CD4-positive, alpha-beta memory T cell (primary cell): ENCODE measurements around the gene ZFYVE9. TPM values are rescaled to one million over a fixed set of nuclear protein-coding genes. Genes with fewer than 3 reads are reported as not detected.

ENCODE experiments used
- CTCF ChIA-PET: fragments of 350-600 bp; sonication (Branson Sonifier 250); formaldehyde crosslinking; loops from one replicate; lab custom pipeline; 2021; ENCODE audit warnings: inconsistent platforms; ENCODE audit not compliant: partially characterized antibody; lab: Charles Lee
- POLR2A ChIA-PET: fragments of 350-600 bp; sonication (Branson Sonifier 250); formaldehyde crosslinking; loops from one replicate; lab custom pipeline; 2021; ENCODE audit not compliant: partially characterized antibody; lab: Charles Lee
- DNase-seq, 5 donors: peaks; one replicate each; pipeline versions ENCODE4 v3.0.0 to v3.0.0-alpha.2; 2020 to 2022; ENCODE audit warnings: mixed read lengths in 1 of 5
- H3K27ac ChIP-seq: one replicate; pipeline ENCODE4 v1.7.0; 2013; ENCODE audit warnings: low read depth, low read length
- H3K27me3 ChIP-seq: 2 replicates; pipeline ENCODE4 v1.7.0; 2013; ENCODE audit warnings: mild to moderate bottlenecking, low read length, moderate library complexity; ENCODE audit not compliant: insufficient read depth
- H3K36me3 ChIP-seq: 2 replicates; pipeline ENCODE4 v1.7.0; 2013; ENCODE audit warnings: mild to moderate bottlenecking, low read length, moderate library complexity; ENCODE audit not compliant: insufficient read depth
- H3K4me1 ChIP-seq: 2 replicates; pipeline ENCODE4 v1.7.0; 2013; ENCODE audit warnings: mild to moderate bottlenecking, low read length, moderate library complexity; ENCODE audit not compliant: insufficient read depth
- H3K4me3 ChIP-seq, 2 donors: one replicate each; pipeline ENCODE4 v1.7.0; 2013; ENCODE audit warnings: low read length in 2 of 2, mild to moderate bottlenecking in 1 of 2
- H3K9me3 ChIP-seq, 2 donors: one replicate each; pipeline ENCODE4 v1.7.0; 2013; ENCODE audit warnings: low read length in 2 of 2, control low read depth in 1 of 2; ENCODE audit not compliant: control insufficient read depth in 1 of 2
- H3K27ac Mint-ChIP-seq, 7 donors: one replicate each; pipeline ENCODE4 v1.8.0; 2020 to 2021; ENCODE audit warnings: mixed read lengths in 7 of 7, mild to moderate bottlenecking in 6 of 7, inconsistent platforms in 3 of 7, moderate library complexity in 3 of 7
- H3K27me3 Mint-ChIP-seq, 2 donors: one replicate each; pipeline ENCODE4 v1.8.0; 2020 to 2021; ENCODE audit warnings: mixed read lengths in 2 of 2
- H3K36me3 Mint-ChIP-seq, 2 donors: one replicate each; pipeline ENCODE4 v1.8.0; 2020 to 2021; ENCODE audit warnings: mixed read lengths in 2 of 2, inconsistent platforms in 1 of 2, mild to moderate bottlenecking in 1 of 2
- H3K4me1 Mint-ChIP-seq, 4 donors: one replicate each; pipeline ENCODE4 v1.8.0; 2020 to 2021; ENCODE audit warnings: mixed read lengths in 4 of 4, mild to moderate bottlenecking in 1 of 4
- H3K4me3 Mint-ChIP-seq, 8 donors: one replicate each; pipeline ENCODE4 v1.8.0; 2020 to 2021; ENCODE audit warnings: mixed read lengths in 8 of 8, mild to moderate bottlenecking in 7 of 8, moderate library complexity in 6 of 8, inconsistent platforms in 3 of 8
- H3K9me3 Mint-ChIP-seq, 8 donors: one replicate each; pipeline ENCODE4 v1.8.0; 2020 to 2021; ENCODE audit warnings: mixed read lengths in 8 of 8, mild to moderate bottlenecking in 5 of 8, inconsistent platforms in 3 of 8, moderate library complexity in 1 of 8
- intact Hi-C: fragments of 100-400 bp; cut with micrococcal nuclease; formaldehyde crosslinking; loops from one replicate; pipeline ENCODE4 v1.15.1; 2023
- polyA plus RNA-seq, 2 donors: library from polyadenylated mRNA; unstranded; fragments of 300-500 nt; fragmentation: Illumina TruSeq; gene quantifications; one replicate each; pipeline ENCODE4 v1.2.3, GENCODE V29; 2021
- total RNA-seq, 2 experiments: library from RNA; stranded (reverse); gene quantifications; one replicate each; pipeline ENCODE4 v1.2.3, GENCODE V29; 2021

ZFYVE9 gene
- total and polyA plus RNA-seq, 4 experiments from 2014 or later, result 0.60 to 12.8 (median 7.0) TPM

- Histone ChIP-seq H3K36me3 (no peaks in the 10 kb centered on the region), H3K27me3 (no peaks in the 10 kb centered on the region), H3K4me1 (no peaks in the 10 kb centered on the region), H3K4me3 (no peak overlapping the region), H3K9me3 (no peaks in the 10 kb centered on the region), H3K27ac (no peak overlapping the region)
- H3K36me3 Mint-ChIP-seq, result no peaks in the 10 kb centered on the region
- ChIA-PET POLR2A (no interaction called here), CTCF (interaction anchor here (1.5 kb wide), 1 partner anchor 12 kb away, joined by 5 read pairs; no protein-coding TSS in a partner anchor)
- no peak for DNase-seq
- H3K4me1 Mint-ChIP-seq, result peaks cover 0 to 4% (median 3%) of the 10 kb centered on the region in 4 donors
- H3K4me3 Mint-ChIP-seq, result no peak overlapping the region
- peak overlapping the region in 1 of 7 donors; percentile 52 for H3K27ac Mint-ChIP-seq
- H3K27me3 Mint-ChIP-seq, result no peaks in the 10 kb centered on the region
- no peaks in the 10 kb centered on the region for H3K9me3 Mint-ChIP-seq
- intact Hi-C loops, result no loop called here
Measured at GRCh38 chr1:52152572-52152971, 10.7 kb downstream of the ZFYVE9 start.

GRCh38 chr1:52153010-52153409 lies 11.1 kb downstream of the ZFYVE9 start:
- Histone ChIP-seq H3K36me3 (no peaks in the 10 kb centered on the region), H3K9me3 (no peaks in the 10 kb centered on the region), H3K4me1 (no peaks in the 10 kb centered on the region), H3K27ac (no peak overlapping the region), H3K27me3 (no peaks in the 10 kb centered on the region), H3K4me3 (no peak overlapping the region)
- Mint-ChIP-seq H3K27ac (no peak overlapping the region), H3K4me1 (peaks cover 0 to 7% (median 2%) of the 10 kb centered on the region in 4 donors), H3K4me3 (no peak overlapping the region), H3K9me3 (no peaks in the 10 kb centered on the region), H3K36me3 (no peaks in the 10 kb centered on the region), H3K27me3 (no peaks in the 10 kb centered on the region)
- intact Hi-C loops, result no loop called here
- DNase-seq, result no peak
- CTCF ChIA-PET, result no interaction called here
- POLR2A ChIA-PET, result no interaction called here

GRCh38 chr1:52153898-52154297 lies 12.0 kb downstream of the ZFYVE9 start:
- no peaks in the 10 kb centered on the region for H3K36me3 ChIP-seq
- H3K9me3 ChIP-seq, result no peaks in the 10 kb centered on the region
- intact Hi-C loops, result no loop called here
- no peak overlapping the region for H3K27ac ChIP-seq
- no peaks in the 10 kb centered on the region for H3K36me3 Mint-ChIP-seq
- POLR2A ChIA-PET, result no interaction called here
- H3K27me3 Mint-ChIP-seq, result no peaks in the 10 kb centered on the region
- H3K27ac Mint-ChIP-seq, result no peak overlapping the region
- no peaks in the 10 kb centered on the region for H3K27me3 ChIP-seq
- peaks cover 0 to 7% (median 2%) of the 10 kb centered on the region in 4 donors for H3K4me1 Mint-ChIP-seq
- no peak overlapping the region for H3K4me3 ChIP-seq
- H3K4me1 ChIP-seq, result no peaks in the 10 kb centered on the region
- CTCF ChIA-PET, result interaction anchor here (0.6 kb wide), 1 partner anchor 1290 kb away, joined by 3 read pairs; no protein-coding TSS in a partner anchor
- DNase-seq, result no peak
- no peak overlapping the region for H3K4me3 Mint-ChIP-seq
- H3K9me3 Mint-ChIP-seq, result no peaks in the 10 kb centered on the region

- H3K9me3 Mint-ChIP-seq, result no peaks in the 10 kb centered on the region
- Histone ChIP-seq H3K4me1 (no peaks in the 10 kb centered on the region), H3K9me3 (no peaks in the 10 kb centered on the region), H3K36me3 (no peaks in the 10 kb centered on the region), H3K4me3 (no peak overlapping the region), H3K27ac (no peak overlapping the region), H3K27me3 (no peaks in the 10 kb centered on the region)
- CTCF ChIA-PET, result no interaction called here
- no peaks in the 10 kb centered on the region for H3K36me3 Mint-ChIP-seq
- POLR2A ChIA-PET, result no interaction called here
- H3K4me1 Mint-ChIP-seq, result peaks cover 0 to 7% (median 2%) of the 10 kb centered on the region in 4 donors
- intact Hi-C loops, result no loop called here
- DNase-seq, result no peak
- H3K27me3 Mint-ChIP-seq, result no peaks in the 10 kb centered on the region
- H3K4me3 Mint-ChIP-seq, result no peak overlapping the region
- H3K27ac Mint-ChIP-seq, result no peak overlapping the region
Measured at GRCh38 chr1:52156460-52156859, 14.6 kb downstream of the ZFYVE9 start.

- H3K36me3 ChIP-seq, result no peaks in the 10 kb centered on the region
- no peaks in the 10 kb centered on the region for H3K9me3 ChIP-seq
- Mint-ChIP-seq H3K4me1 (peaks cover 0 to 7% (median 1%) of the 10 kb centered on the region in 4 donors), H3K4me3 (no peak overlapping the region), H3K9me3 (no peaks in the 10 kb centered on the region), H3K27ac (peak overlapping the region in 1 of 7 donors; percentile 5), H3K36me3 (peaks cover 0 to 4% of the 10 kb centered on the region in 2 donors), H3K27me3 (no peaks in the 10 kb centered on the region)
- no peak overlapping the region for H3K4me3 ChIP-seq
- intact Hi-C loops, result no loop called here
- DNase-seq, result no peak
- no peaks in the 10 kb centered on the region for H3K4me1 ChIP-seq
- no peaks in the 10 kb centered on the region for H3K27me3 ChIP-seq
- ChIA-PET POLR2A (no interaction called here), CTCF (no interaction called here)
- H3K27ac ChIP-seq, result no peak overlapping the region
Measured at GRCh38 chr1:52157582-52157981, 15.7 kb downstream of the ZFYVE9 start.

GRCh38 chr1:52158218-52158617 lies 16.3 kb downstream of the ZFYVE9 start:
- ChIA-PET CTCF (no interaction called here), POLR2A (no interaction called here)
- H3K9me3 Mint-ChIP-seq, result no peaks in the 10 kb centered on the region
- intact Hi-C loops, result no loop called here
- H3K36me3 Mint-ChIP-seq, result peaks cover 0 to 4% of the 10 kb centered on the region in 2 donors
- no peak for DNase-seq
- peaks cover 0 to 5% (median under 1%) of the 10 kb centered on the region in 4 donors for H3K4me1 Mint-ChIP-seq
- no peak overlapping the region for H3K27ac Mint-ChIP-seq
- no peak overlapping the region for H3K4me3 Mint-ChIP-seq
- no peaks in the 10 kb centered on the region for H3K9me3 ChIP-seq
- no peaks in the 10 kb centered on the region for H3K27me3 ChIP-seq
- no peaks in the 10 kb centered on the region for H3K4me1 ChIP-seq
- H3K27ac ChIP-seq, result no peak overlapping the region
- no peak overlapping the region for H3K4me3 ChIP-seq
- no peaks in the 10 kb centered on the region for H3K36me3 ChIP-seq
- no peaks in the 10 kb centered on the region for H3K27me3 Mint-ChIP-seq

GRCh38 chr1:52159033-52159789 lies 17.3 kb downstream of the ZFYVE9 start:
- peak overlapping the region in 1 of 7 donors; percentile 35 for H3K27ac Mint-ChIP-seq
- Histone ChIP-seq H3K27me3 (no peaks in the 10 kb centered on the region), H3K27ac (no peak overlapping the region), H3K4me1 (no peaks in the 10 kb centered on the region), H3K36me3 (no peaks in the 10 kb centered on the region), H3K9me3 (no peaks in the 10 kb centered on the region), H3K4me3 (no peak overlapping the region)
- peaks cover 0 to 4% of the 10 kb centered on the region in 2 donors for H3K36me3 Mint-ChIP-seq
- ChIA-PET POLR2A (no interaction called here), CTCF (no interaction called here)
- H3K4me3 Mint-ChIP-seq, result no peak overlapping the region
- DNase-seq, result no peak
- intact Hi-C loops, result no loop called here
- peaks cover 0 to 5% (median 0%) of the 10 kb centered on the region in 4 donors for H3K4me1 Mint-ChIP-seq
- no peaks in the 10 kb centered on the region for H3K27me3 Mint-ChIP-seq
- H3K9me3 Mint-ChIP-seq, result no peaks in the 10 kb centered on the region
